Measurements from ENCODE around the gene TMEM255B. TPM values are rescaled to one million over a fixed set of nuclear protein-coding genes. Genes with fewer than 3 reads are reported as not detected.
"Not testable (repeated sequence)": the region's sequence is repeated elsewhere in the genome, so short reads cannot be mapped to it uniquely, and the experiment has no call there.

The TMEM255B gene
- total RNA-seq, 1 experiment from 2014 or later: 0.61 TPM

DNA sequence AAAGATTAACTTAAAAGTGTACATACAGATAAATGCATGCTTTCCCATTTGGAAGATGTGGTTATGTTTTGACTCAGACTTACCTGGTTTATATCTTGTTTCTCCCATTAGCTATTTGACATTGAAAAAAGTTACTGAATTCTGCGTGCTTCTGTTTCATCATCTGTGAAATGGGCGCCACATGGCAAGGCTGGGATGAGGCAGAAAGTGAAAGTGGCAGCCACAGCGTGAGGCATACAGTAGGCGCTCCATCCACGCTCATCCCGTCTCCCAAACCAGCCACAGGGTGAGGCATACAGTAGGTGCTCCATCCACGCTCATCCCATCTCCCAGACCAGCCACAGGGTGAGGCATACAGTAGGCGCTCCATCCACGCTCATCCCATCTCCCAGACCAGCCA is 14.0 kb upstream of the TMEM255B start:
- Histone ChIP-seq H3K4me3 (no peak overlapping the region), H3F3A (ENCODE audit: insufficient read depth, low read depth) (peaks cover 18% of the 10 kb centered on the region), H3K27ac (no peak overlapping the region), H3K9me3 (ENCODE audit: insufficient read depth, low read depth) (no peaks in the 10 kb centered on the region), H3K4me2 (no peak overlapping the region), H2AFZ (no peak overlapping the region), H3K27me3 (ENCODE audit: insufficient read depth, low read depth) (peaks cover 34% of the 10 kb centered on the region), H3K79me2 (ENCODE audit: low read depth) (no peaks in the 10 kb centered on the region), H3K36me3 (ENCODE audit: low read depth) (no peaks in the 10 kb centered on the region), H3K4me1 (replicated peaks; ENCODE audit: insufficient read depth) (peaks cover 16% of the 10 kb centered on the region), H4K20me1 (ENCODE audit: insufficient read depth) (no peaks in the 10 kb centered on the region), H3K9me2 (ENCODE audit: insufficient read depth) (no peaks in the 10 kb centered on the region)
- intact Hi-C loops (cut with micrococcal nuclease; ENCODE audit: unreplicated experiment): no loop called here
- ChIA-PET POLR2A (ENCODE audit: unreplicated experiment) (no interaction called here), CTCF (no interaction called here)
- TF ChIP-seq EZH2 (IDR thresholded peaks at IDR 0.05; ENCODE audit: low read depth): no peak
- TF ChIP-seq, protein P1, sequence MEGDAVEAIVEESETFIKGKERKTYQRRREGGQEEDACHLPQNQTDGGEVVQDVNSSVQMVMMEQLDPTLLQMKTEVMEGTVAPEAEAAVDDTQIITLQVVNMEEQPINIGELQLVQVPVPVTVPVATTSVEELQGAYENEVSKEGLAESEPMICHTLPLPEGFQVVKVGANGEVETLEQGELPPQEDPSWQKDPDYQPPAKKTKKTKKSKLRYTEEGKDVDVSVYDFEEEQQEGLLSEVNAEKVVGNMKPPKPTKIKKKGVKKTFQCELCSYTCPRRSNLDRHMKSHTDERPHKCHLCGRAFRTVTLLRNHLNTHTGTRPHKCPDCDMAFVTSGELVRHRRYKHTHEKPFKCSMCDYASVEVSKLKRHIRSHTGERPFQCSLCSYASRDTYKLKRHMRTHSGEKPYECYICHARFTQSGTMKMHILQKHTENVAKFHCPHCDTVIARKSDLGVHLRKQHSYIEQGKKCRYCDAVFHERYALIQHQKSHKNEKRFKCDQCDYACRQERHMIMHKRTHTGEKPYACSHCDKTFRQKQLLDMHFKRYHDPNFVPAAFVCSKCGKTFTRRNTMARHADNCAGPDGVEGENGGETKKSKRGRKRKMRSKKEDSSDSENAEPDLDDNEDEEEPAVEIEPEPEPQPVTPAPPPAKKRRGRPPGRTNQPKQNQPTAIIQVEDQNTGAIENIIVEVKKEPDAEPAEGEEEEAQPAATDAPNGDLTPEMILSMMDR (conservative IDR thresholded peaks at IDR 0.05): no peak
- no TSS peak for BruUV-seq (replicated peaks)
- DNase-seq: no peak

DNA sequence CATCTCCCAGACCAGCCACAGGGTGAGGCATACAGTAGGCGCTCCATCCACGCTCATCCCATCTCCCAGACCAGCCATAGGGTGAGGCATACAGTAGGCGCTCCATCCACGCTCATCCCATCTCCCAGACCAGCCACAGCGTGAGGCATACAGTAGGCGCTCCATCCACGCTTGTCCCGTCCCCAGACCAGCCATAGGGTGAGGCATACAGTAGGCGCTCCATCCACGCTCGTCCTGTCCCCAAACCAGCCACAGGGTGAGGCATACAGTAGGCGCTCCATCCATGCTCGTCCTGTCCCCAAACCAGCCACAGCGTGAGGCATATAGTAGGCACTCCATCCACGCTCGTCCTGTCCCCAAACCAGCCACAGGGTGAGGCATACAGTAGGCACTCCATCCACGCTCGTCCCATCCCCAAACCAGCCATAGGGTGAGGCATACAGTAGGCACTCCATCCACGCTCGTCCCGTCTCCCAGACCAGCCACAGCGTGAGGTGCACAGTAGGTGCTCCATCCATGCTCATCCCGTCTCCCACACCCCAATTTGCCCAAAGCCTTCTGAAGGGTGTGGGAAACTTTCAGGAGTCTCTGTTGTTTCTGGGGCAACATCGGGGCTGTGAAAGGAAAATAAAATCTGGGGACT is 13.4 kb upstream of the TMEM255B start:
- H3K9me3 ChIP-seq (ENCODE audit: insufficient read depth, low read depth); H3K27ac ChIP-seq; CTCF ChIA-PET; H3K4me2 ChIP-seq; H4K20me1 ChIP-seq (ENCODE audit: insufficient read depth); BruUV-seq (replicated peaks); H2AFZ ChIP-seq; H3K79me2 ChIP-seq (ENCODE audit: low read depth); H3K4me3 ChIP-seq; H3K36me3 ChIP-seq (ENCODE audit: low read depth); DNase-seq; POLR2A ChIA-PET (ENCODE audit: unreplicated experiment); intact Hi-C loops (cut with micrococcal nuclease; ENCODE audit: unreplicated experiment); H3K9me2 ChIP-seq (ENCODE audit: insufficient read depth): not testable (repeated sequence)
- peaks cover 24% of the 10 kb centered on the region for H3F3A ChIP-seq (ENCODE audit: insufficient read depth, low read depth)
- H3K4me1 ChIP-seq (replicated peaks; ENCODE audit: insufficient read depth): peaks cover 16% of the 10 kb centered on the region
- H3K27me3 ChIP-seq (ENCODE audit: insufficient read depth, low read depth): peaks cover 31% of the 10 kb centered on the region

DNA sequence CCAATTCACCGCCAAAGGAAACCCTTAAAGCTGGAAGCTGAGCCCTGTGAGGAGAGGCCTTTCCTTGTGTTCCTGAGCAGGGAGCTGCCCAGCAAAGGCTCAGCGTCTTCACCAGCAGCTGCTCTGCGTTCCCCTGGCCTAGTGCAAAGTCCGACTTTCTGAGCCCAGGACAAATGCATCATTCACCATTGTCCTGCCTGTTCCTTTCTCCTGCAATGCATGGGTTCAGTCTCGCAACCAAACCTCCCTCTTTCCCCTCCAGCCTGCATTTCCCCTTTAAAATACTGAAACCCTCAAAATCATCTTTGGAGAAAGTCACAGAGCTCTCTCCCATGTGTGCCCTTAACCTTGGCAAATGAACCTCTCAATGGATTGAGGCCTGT is 12.9 kb upstream of the TMEM255B start:
- H3K9me2 ChIP-seq (ENCODE audit: insufficient read depth): no peaks in the 10 kb centered on the region
- H3K4me2 ChIP-seq: no peak overlapping the region
- H3K36me3 ChIP-seq (ENCODE audit: low read depth): no peaks in the 10 kb centered on the region
- POLR2A ChIA-PET (ENCODE audit: unreplicated experiment): no interaction called here
- no peaks in the 10 kb centered on the region for H4K20me1 ChIP-seq (ENCODE audit: insufficient read depth)
- TF ChIP-seq EZH2 (IDR thresholded peaks at IDR 0.05; ENCODE audit: low read depth): no peak
- TF ChIP-seq, protein P1 (conservative IDR thresholded peaks at IDR 0.05): no peak
- CTCF ChIA-PET: no interaction called here
- no peaks in the 10 kb centered on the region for H3K79me2 ChIP-seq (ENCODE audit: low read depth)
- no peak overlapping the region for H3K27ac ChIP-seq
- intact Hi-C loops (cut with micrococcal nuclease; ENCODE audit: unreplicated experiment): no loop called here
- H3K4me1 ChIP-seq (replicated peaks; ENCODE audit: insufficient read depth): peaks cover 16% of the 10 kb centered on the region
- peaks cover 29% of the 10 kb centered on the region for H3K27me3 ChIP-seq (ENCODE audit: insufficient read depth, low read depth)
- no peaks in the 10 kb centered on the region for H3K9me3 ChIP-seq (ENCODE audit: insufficient read depth, low read depth)
- peaks cover 29% of the 10 kb centered on the region for H3F3A ChIP-seq (ENCODE audit: insufficient read depth, low read depth)
- DNase-seq: no peak
- H2AFZ ChIP-seq: no peak overlapping the region
- BruUV-seq (replicated peaks): no TSS peak
- H3K4me3 ChIP-seq: no peak overlapping the region

DNA sequence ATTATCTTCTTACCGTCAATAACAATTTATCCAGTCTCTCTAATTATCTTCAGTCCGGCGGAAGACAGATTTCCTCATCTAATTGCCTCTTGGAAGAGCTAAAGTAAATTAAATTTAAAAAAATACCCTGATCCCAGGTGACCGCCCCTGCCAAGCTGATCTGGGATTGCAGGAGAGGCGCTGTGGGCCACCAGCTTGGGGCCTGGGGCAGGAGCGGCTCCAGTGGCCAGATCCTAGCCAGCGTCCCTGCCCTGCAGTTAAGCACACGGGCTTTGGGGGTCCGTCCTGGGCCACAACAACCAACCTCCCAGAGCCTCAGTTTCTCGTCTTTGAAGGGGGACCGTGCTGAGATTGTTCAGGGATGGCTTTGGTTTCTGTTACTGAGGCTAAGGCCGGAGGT is 12.4 kb upstream of the TMEM255B start:
- no peak for DNase-seq
- no peaks in the 10 kb centered on the region for H3K36me3 ChIP-seq (ENCODE audit: low read depth)

More for the DNA sequence above, 12.4 kb upstream of the TMEM255B start:
- H3K79me2 ChIP-seq (ENCODE audit: low read depth): no peaks in the 10 kb centered on the region
- intact Hi-C loops (cut with micrococcal nuclease; ENCODE audit: unreplicated experiment): no loop called here
- no peaks in the 10 kb centered on the region for H4K20me1 ChIP-seq (ENCODE audit: insufficient read depth)
- no peaks in the 10 kb centered on the region for H3K9me3 ChIP-seq (ENCODE audit: insufficient read depth, low read depth)
- no TSS peak for BruUV-seq (replicated peaks)
- H3F3A ChIP-seq (ENCODE audit: insufficient read depth, low read depth): peaks cover 30% of the 10 kb centered on the region
- H2AFZ ChIP-seq: no peak overlapping the region
- ChIA-PET CTCF (no interaction called here), POLR2A (ENCODE audit: unreplicated experiment) (no interaction called here)
- no peak overlapping the region for H3K4me3 ChIP-seq
- H3K27ac ChIP-seq: no peak overlapping the region
- H3K4me1 ChIP-seq (replicated peaks; ENCODE audit: insufficient read depth): peaks cover 16% of the 10 kb centered on the region
- no peaks in the 10 kb centered on the region for H3K9me2 ChIP-seq (ENCODE audit: insufficient read depth)
- H3K27me3 ChIP-seq (ENCODE audit: insufficient read depth, low read depth): peaks cover 27% of the 10 kb centered on the region
- H3K4me2 ChIP-seq: no peak overlapping the region
- TF ChIP-seq, protein P1 (conservative IDR thresholded peaks at IDR 0.05): no peak
- no peak for TF ChIP-seq EZH2 (IDR thresholded peaks at IDR 0.05; ENCODE audit: low read depth)
